ENCODE data around the gene WDR20.
"Not testable (repeated sequence)": the region's sequence is repeated elsewhere in the genome, so short reads cannot be mapped to it uniquely, and the experiment has no call there.

The WDR20 gene

DNA sequence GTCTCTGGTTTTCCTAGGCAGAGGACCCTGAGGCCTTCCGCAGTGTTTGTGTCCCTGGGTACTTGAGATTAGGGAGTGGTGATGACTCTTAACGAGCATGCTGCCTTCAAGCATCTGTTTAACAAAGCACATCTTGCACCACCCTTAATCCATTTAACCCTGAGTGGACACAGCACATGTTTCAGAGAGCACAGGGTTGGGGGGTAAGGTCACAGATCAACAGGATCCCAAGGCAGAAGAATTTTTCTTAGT is 32.2 kb downstream of the WDR20 start:
- DNase-seq: not testable (repeated sequence)

DNA sequence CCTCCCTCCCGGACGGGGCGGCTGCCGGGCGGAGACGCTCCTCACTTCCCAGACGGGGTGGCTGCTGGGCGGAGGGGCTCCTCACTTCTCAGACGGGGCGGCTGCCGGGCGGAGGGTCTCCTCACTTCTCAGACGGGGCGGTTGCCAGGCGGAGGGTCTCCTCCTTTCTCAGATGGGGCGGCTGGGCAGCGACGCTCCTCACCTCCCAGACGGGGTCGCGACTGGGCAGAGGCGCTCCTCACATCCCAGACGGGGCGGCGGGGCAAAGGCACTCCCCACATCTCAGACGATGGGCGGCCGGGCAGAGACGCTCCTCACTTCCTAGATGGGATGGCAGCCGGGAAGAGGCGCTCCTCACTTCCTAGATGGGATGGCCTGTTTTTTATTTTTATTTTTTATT is 33.0 kb downstream of the WDR20 start:
- DNase-seq: not testable (repeated sequence)

DNA sequence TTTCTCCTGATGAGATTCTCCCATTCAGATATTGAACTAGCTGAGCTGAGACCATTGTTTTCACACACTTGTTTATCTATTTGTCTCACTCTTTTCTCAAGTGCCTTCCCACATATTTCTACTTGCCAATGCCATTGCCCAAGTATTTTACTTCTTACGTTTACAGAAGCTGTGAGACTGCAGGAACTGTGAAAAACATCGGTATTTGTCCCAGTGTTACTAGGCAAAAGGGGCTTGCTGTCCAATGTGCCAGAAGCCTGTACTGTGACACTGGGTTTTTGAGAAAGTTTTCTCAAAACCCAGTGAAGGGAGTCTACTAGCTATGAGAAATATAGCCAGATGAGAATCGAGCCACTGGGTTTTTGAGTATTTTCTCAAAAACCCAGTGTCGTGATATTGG is 37.5 kb downstream of the WDR20 start:
- no peak for DNase-seq

DNA sequence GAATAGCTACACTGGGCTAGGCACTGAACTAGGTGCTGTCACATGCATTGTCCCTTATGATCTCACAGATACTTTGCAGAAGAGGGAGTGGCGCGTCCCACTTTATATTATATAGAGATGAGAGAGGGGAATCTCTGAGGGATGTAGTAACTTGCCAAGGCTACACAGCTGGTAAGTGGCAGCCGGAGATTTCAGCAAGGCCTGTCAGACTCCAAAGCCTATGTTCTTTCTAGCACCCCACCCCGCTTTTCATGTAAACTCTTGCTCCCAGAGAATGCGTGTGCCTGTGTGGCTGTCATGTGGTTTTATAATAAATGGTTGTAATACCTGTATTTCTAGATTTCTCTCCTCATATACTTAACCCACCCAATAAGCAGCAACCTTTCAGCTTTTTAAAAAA is 39.1 kb downstream of the WDR20 start:
- DNase-seq: no peak

DNA sequence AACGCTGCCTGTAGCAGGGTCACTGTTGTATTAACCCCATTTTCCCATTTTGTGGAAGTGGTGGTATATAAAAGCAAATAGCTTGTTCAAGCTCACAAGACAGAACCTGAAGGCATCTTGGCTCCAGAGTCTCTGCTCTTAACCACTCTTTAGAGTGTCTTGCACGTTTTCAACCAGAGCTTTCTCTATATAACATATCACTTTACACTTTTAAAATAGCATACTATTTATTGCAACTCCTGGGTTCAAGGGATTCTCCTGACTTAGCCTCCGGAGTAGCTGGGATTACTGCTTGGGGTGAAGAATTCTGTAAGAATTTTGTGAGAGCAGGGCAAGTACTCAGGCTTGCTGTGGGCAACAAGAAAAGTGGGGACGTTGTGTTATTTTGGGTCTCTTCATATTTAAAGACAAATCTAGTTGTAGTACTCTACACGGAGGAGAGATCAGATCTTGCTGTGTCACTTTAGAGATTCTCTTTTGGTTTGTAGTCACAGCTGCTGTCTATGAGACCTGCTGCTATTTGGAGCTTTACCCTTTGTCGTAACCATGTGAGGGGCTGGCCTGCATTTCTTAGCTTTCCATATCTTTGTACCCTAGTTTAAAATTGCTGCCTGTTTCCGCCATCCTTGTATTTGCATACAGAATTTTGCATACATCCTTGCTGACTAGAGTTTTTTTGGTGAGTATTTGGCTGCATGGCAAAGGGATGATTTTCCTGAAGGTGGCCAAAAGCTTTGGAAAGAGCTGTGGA is 40.7 kb downstream of the WDR20 start:
- DNase-seq: no peak

DNA sequence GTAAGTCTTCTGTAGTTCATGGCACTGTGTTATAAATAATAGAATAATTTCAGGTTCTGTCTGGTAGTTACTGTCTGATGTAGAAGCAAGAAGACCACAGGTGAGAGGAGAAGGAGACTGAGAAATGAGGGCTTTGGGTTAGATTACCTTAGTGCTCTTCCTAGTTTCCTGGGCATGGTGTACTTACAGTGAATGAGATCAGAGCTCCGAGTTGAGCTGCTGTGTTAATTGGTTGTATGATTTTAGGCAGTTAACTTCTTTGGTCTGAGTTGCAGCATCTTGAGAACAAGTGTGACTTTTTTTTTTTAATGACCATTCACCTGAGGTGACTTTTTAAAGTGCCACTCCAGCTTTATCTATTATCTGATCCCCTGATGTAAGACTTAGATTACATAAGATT is 41.5 kb downstream of the WDR20 start:
- no peak for DNase-seq

DNA sequence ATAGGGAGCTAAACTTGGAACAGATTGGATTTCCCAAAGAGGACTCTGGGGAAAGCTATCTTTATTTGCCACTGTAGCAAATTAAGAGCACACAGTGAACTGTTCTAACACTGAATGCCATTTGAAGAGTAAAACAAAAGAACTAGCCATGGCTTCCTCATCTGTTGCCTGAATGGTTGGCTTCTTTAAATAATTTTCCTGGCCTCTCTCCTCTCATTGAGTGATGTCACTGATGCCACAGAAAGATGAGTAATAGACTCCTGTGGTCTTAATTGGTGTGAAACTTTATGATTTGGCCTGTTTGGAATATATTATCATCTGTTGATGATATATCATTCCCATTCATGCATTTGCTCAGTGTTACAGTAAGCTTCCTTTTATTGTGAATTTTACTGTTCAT is 42.5 kb downstream of the WDR20 start:
- DNase-seq: no peak

DNA sequence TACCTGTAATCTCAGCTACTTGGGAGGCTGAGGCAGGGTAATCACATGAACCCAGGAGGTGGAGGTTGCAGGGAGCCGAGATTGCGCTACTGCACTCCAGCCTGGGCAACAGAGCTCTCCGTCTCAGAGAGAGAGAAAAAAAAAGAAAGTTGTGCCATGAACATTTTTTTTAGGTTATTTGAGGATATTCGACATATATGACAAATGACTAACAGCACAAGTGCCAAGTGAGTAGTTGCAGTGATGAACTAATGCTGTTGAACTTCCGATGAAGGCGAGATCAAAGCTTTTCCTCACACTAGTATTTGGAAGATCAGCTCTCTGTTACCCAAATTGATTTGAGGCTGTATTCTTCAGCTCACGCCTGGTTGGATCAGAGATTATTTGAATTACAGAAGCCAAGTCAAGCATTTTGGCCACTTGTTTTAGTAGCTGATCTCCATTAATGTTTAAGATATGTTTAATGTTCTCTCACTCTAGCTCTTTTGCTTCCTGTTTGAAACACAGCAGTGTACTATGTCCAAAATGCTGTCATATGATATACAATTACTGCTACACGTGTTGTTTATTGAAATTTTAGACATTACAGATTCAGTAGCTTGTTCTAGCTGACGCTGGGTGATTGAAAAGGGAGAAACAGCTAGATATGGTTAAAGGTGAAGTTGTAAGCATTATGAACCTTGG is 43.4 kb downstream of the WDR20 start:
- DNase-seq: no peak

DNA sequence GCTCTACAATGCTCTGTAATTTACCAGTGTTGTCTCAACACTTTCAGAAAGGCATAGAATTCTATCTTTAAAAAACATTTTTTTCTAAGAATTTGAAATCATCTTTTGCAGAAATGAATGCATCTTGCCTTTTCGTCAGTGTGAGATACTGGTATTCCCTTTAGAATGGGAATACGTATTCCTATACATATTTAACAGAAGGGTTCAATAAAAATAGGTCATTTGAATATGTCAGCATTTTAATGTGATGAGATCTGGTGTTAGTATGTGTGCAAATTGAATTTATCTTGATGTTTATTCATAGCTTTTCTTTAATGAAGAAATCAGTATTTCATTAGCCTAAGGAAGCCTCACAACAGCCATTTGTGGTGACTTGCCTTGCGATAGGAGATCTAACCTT is 44.2 kb downstream of the WDR20 start:
- DNase-seq: no peak

DNA sequence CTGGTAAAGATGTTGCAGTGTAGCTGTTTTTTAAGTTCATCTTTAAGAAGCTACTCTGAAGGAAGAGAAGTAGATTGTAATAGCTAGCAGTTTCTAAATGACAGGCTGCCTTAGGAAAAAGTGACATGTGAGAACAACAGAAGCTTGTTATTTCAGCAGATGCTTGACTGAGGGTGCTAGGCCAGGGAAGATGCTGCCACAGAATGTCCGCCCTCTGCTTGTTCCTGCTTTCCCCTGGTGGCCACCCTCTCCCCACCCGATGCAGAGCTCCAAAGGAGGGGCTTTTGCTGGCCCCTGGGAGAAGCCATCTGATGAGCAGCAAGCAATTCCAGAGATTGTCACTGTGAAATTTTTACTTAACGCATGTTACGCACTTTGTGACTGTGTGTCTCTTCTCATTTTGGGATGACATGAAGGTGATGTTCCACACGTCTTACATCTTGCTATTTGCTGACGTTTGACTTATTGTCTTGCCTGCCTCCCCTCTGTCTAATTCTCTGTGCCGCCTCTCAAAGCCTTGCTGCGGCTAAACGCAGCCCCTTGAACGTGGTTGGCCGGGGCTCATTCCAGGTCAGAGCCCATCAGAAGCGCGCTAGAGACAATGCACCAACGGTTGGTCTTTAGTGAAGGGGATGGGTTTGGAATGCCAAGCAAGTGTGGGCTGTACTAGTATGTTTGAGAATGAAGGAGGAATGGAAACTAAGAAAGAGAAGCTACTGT is 44.8 kb downstream of the WDR20 start:
- no peak for DNase-seq

DNA sequence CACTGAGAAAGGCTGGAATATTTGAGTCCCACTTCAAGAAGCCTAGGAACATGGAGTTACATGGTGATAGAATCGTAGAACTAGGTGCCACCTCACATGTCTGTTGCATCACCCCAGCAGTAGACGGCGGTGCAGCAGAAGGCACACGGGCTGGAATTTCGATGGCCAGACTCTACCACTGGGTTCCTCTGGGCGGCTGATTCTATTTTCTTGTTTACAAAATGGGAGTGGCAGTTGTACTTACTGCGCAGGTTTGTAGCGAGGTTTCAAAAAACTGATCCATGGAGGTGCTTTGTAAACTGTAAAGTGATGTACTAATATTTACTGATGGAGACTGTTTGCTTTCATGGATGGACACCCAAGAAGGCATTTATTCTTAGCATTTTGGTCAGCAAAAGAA is 45.7 kb downstream of the WDR20 start:
- DNase-seq: no peak

DNA sequence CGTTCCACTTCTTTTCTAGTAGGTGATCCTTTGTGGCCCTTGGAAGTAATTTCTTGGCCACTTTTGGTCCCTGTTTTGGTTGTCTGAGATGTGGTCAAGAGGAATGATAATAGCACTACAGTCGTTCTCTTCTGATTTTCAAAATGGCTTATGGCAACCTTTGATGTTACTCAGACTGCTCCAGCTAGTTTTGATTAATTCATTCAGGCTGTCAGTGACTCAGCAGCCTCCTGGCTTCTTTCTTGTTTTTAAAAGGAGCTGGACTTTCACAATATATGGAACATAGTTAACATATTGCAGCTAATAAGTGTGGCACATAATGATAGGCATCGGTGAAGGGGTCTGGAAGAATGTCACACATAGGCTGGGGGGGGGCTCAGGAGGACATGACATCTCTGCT is 47.3 kb downstream of the WDR20 start:
- no peak for DNase-seq

DNA sequence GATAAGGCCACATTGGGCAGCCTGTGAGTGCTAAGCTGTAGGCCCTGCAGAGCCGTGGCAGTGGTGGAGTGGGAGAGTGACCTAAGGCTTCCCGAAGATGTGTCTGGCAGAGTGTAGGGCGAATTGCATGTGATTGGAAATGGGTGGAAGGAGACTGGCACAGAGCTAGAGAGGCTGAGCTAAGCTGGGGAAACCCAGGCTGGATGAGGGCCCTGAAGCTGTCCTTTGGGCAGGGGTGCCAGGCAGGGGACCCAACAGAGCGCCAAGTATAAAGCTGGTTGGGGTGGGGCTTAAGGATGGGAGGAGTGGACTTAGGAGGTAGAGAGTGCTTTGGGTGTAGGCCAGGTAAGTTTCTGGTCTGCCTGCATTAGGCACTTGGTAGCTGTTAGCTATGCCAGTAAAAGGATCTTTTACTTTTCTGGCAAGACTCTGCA is 47.9 kb downstream of the WDR20 start:
- no peak for DNase-seq

DNA sequence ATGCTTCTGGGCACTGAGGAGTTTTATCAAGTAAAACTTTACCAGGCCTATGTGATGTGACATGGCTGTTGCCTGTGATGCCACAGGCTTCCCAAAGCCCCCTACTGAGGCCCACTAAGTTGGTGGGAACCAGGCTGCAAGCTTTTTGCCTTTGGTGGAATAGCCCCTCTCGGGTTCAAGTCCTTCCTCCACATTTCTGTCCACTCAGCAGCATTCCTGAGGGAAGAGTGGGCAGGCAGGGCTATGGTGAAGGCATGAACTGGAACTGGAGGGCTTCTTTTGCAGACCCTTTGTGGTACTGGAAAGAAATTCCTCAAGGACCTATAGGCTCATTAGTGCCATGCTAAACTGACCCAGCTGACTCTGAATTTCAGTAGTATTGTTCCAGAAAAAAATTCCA is 48.5 kb downstream of the WDR20 start:
- no peak for DNase-seq

DNA sequence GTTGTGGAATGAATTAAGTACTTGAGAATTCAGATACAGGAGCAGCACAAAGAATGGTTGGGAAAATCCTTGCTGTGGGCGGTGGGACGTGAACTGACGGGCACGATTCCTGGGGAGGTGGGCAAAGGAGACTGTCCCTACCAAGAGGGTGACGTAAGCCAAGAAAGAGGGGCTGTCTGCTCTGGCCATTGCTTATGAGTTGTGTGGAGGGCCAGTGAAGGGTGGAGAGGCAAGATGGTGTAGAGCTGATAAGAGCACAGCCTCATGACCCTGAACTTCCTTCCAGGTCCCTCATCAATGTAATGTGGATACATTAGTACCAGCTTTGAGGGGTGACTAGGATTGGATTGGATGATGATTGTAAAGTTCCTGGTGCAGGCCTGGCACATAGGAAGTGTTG is 50.2 kb downstream of the WDR20 start:
- DNase-seq: no peak

DNA sequence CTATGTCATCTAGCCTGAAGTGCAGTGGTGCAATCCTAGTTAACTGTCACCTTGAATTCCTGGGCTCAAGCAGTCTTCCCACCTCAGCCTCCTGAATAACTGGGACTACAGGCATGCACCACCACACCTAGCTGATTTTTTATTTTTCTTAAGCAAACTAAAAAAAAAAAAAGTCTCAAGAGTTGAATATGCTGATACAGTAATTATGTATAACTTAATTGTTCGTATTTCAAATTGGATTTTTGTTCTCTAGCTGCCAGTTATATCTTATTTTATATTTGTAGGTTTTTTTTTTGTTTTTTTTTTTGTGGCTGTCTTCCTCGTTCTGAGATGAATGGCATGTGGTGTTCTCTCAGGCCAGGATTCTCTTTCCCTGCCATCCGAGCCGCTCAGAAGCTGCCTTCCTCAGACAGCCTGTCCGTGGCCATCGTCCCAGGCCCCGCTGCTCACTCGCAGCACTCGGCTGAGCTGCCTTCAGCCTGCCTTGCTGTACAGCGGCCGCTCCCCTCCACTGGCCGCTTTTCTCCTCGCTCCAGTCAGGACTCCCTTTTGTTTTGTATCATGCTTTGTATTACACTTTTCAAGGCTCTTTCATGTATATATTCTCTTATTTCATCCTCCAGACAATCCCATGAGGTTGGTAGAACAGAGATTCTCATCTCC is 53.3 kb downstream of the WDR20 start:
- DNase-seq: no peak

DNA sequence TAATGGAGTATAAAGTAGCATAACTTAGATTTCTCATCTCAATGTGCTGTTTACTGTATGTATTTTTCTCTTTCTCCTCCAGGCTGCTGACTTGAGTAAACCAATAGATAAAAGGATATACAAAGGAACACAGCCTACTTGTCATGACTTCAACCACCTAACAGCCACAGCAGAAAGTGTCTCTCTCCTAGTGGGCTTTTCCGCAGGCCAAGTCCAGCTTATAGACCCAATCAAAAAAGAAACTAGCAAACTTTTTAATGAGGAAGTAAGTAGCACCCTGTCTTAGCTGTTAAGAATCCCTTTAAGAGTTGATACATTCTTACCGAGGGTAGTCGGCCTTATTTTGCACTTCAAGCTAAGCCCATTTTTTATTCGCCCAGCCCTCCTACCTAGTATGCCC is 55.2 kb downstream of the WDR20 start:
- DNase-seq: no peak

DNA sequence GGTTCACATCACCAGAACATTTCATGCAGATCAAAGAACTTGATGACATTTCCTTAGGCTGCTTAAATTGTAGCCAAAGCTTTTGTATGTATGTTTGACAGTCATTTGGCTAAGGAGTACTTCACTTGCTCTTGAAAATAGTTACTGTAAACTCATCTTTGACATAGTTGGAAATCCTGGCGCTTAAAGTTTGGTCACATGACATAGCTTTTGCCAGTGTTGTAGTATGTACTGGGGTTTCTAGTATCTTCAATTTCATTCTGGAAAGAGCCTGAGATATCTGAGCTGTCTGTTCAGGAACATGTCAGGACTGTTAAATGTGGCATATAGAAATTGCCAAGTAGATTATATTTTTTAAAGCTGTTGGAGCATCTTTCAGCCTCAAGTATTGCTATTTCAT is 55.7 kb downstream of the WDR20 start:
- no peak for DNase-seq

DNA sequence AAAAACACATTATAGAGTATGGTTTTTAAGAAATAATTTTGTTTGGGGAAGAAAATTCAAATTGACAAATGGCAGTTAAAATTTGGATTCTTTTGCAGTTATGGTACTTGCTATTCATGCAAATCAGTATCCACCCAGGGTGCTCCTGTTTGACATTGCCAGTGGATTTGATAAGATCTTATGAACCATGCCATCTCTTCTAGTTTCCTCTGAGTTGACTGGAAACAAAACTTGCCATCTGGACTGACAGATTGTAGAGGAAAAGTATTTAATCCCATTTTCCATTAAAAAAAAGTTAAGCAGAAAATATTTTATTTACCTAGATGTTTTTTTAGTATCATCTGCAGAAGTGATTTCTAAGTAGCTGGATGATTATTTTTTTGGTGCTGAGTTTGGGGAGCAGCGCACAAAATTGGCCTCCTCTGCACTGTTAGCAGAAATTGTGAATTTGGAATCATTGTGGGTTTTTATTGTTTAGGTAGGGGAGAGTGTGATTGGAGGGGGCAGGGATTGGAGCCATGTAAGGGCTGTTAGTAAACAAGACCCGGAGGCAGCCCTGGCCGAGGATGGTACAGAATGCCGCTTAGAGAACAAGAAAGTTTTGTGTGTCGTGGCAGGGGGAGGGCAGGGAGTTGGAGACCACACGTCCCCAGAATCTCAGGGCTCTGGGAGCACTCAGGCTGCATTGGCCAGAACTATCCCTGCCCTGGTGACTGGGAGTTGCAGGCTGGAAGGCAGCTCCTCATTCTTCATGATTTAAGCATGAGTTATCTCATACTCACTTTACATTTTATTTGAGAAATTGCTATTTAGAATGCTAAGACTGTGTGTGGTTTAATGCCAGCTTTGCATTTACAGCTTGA is 56.6 kb downstream of the WDR20 start:
- DNase-seq: no peak

DNA sequence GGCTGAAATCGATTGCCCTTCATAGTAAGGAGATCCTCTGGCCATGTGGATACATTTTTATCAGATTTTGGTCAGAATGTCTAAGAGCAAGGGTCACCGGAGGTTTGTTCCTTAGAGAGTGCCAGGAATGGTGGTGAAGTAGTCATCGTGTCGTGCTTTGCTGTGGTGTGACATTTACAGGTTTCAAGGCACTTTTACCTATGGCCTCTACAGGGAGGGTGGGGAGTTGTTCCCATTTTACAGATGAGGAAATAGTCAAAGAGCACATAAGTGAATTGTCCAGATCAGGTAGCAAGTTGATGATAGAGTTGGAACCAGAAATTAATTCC is 57.2 kb downstream of the WDR20 start:
- no peak for DNase-seq

DNA sequence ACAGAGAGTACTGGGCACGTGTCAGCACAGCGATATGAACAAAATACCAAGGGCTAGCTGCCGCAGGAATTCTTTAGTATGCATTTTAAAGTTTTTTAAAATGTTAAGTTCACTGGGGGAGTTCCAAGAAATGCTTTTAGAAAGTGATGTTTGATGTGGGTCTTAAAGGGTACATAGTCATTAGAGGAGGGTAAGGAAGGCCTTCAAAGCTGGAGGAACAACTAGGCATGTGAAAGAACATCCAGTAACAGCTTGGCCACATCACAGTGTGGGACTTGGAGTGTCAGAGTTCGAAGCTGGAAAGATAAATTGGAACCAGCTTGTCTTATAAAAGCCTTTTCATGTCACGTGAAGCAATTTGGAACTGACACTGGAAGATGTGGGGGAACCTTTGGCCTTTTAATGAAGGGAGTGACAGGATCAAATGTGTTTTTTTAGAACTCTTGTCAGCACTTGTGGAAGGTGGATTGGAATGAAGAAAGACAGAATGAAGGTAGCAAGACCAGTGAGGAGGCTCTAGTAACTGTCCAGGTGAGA is 57.7 kb downstream of the WDR20 start:
- no peak for DNase-seq

DNA sequence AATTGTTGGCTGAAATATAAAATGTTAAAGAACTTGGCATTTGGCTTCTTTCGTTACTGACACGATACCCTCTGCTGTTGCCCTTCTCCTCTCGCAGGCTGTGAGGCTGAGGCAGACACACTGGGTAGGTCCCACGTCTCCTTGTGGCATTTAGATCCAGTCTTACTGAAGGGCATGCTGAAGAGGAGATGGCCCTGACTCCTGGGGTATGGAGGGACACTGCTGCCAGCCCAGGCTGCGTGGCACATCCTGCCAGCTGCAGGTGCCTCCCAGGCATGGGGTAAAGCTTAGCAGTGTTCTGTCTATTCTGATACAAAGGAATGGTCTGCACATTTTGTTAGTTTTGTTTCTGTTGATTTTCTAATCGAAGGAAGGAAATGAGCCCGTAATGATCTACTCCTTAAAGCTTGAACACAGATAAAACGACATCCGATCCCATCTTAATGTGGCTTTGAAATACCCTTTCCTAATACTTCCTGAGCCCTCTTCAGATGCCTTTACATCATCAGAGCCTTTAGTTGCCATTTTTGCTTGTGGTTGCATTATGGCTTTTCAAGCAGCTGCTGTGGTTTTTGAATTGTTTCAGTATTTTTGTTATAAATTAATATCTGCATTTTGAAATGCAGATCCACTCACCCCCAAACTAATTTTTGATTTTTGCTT is 61.1 kb downstream of the WDR20 start:
- no peak for DNase-seq
